Measurements from ENCODE around the gene ADAMTS20. TPM values are rescaled to one million over a fixed set of nuclear protein-coding genes. Genes with fewer than 3 reads are reported as not detected.
"Not testable (repeated sequence)": the region's sequence is repeated elsewhere in the genome, so short reads cannot be mapped to it uniquely, and the experiment has no call there.

Gene ADAMTS20
- total RNA-seq, 2 donors from 2014 or later, result not detected

DNA sequence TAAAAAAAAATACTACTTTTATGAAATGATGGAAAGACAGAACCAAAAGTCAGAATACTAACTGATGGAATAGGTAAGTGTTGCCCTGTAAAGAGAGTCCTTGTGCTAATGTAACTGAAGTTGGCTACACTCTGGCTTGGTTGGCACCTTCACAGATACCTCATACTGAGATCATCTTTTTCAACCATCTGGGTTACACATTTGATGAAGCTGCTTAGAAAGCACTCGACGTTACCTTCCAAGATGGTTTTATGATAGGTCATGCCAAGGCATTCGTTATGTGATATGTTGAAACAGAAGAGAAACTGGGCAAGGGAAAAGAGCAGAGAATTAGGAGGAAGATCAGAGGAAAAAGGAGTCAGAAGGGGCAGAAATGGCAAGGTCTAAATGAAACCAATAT is 203.8 kb downstream of the ADAMTS20 start:
- no peak overlapping the region for H3K4me3 ChIP-seq
- no peak for DNase-seq
- H3K27me3 ChIP-seq, result no peaks in the 10 kb centered on the region
- no peaks in the 10 kb centered on the region for H3K9me3 ChIP-seq
- intact Hi-C loops (cut with DNase I), result no loop called here
- H3K27ac ChIP-seq, result no peak overlapping the region
- TF ChIP-seq, protein P1, sequence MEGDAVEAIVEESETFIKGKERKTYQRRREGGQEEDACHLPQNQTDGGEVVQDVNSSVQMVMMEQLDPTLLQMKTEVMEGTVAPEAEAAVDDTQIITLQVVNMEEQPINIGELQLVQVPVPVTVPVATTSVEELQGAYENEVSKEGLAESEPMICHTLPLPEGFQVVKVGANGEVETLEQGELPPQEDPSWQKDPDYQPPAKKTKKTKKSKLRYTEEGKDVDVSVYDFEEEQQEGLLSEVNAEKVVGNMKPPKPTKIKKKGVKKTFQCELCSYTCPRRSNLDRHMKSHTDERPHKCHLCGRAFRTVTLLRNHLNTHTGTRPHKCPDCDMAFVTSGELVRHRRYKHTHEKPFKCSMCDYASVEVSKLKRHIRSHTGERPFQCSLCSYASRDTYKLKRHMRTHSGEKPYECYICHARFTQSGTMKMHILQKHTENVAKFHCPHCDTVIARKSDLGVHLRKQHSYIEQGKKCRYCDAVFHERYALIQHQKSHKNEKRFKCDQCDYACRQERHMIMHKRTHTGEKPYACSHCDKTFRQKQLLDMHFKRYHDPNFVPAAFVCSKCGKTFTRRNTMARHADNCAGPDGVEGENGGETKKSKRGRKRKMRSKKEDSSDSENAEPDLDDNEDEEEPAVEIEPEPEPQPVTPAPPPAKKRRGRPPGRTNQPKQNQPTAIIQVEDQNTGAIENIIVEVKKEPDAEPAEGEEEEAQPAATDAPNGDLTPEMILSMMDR (IDR thresholded peaks at IDR 0.05), result no peak
- no peak overlapping the region for H3K9ac ChIP-seq (ENCODE audit: low read depth in 2 of 2, low read length in 2 of 2)
- H3K36me3 ChIP-seq, result no peaks in the 10 kb centered on the region
- no peaks in the 10 kb centered on the region for H3K4me1 ChIP-seq

DNA sequence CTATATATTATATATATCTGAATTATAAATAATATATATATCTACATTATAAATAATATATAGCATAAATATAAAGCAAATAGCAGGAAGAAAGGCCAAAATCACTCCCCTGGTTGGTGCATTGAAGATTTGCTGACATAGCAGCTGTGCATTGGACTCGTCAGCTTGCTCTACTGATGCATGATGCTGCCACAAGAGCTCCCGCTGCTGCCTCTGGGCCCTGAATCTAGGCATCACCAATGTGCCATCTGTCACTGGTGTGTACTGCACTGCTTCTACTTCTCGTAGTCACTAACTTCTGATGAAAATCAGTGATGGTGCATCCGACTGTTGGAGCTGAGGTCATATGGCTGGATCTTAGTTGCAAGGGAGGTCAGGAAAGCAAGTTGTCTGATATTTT is 205.0 kb downstream of the ADAMTS20 start:
- Histone ChIP-seq H3K36me3 (no peaks in the 10 kb centered on the region), H3K4me1 (no peaks in the 10 kb centered on the region), H3K27me3 (no peaks in the 10 kb centered on the region), H3K9ac (ENCODE audit: low read depth in 2 of 2, low read length in 2 of 2) (no peak overlapping the region), H3K9me3 (no peaks in the 10 kb centered on the region), H3K27ac (no peak overlapping the region), H3K4me3 (no peak overlapping the region)
- DNase-seq, result no peak
- TF ChIP-seq, protein P1 (IDR thresholded peaks at IDR 0.05), result no peak
- intact Hi-C loops (cut with DNase I), result no loop called here

DNA sequence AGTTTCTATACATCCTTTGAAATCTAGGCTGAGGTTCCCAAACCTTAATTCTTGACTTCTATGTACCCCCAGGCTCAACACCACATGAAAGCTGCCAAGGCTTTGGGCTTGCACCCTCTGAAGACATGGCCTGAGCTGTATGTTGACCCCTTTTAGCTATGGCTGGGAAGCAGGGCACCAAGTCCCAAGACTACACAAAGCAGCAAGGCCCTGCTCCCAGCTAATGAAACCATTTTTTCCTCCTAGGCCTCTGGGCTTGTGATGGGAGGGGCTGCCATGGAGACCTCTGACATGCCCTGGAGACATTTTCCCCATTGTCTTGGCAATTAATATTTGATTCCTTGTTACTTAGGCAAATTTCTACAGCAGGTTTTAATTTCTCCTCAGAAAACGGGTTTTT is 207.0 kb downstream of the ADAMTS20 start:
- Histone ChIP-seq H3K9ac (ENCODE audit: low read depth in 2 of 2, low read length in 2 of 2) (no peak overlapping the region), H3K4me1 (no peaks in the 10 kb centered on the region), H3K27ac (no peak overlapping the region), H3K27me3 (no peaks in the 10 kb centered on the region), H3K9me3 (no peaks in the 10 kb centered on the region), H3K36me3 (no peaks in the 10 kb centered on the region), H3K4me3 (no peak overlapping the region)
- intact Hi-C loops (cut with DNase I), result no loop called here
- DNase-seq, result no peak
- TF ChIP-seq, protein P1 (IDR thresholded peaks at IDR 0.05), result no peak

DNA sequence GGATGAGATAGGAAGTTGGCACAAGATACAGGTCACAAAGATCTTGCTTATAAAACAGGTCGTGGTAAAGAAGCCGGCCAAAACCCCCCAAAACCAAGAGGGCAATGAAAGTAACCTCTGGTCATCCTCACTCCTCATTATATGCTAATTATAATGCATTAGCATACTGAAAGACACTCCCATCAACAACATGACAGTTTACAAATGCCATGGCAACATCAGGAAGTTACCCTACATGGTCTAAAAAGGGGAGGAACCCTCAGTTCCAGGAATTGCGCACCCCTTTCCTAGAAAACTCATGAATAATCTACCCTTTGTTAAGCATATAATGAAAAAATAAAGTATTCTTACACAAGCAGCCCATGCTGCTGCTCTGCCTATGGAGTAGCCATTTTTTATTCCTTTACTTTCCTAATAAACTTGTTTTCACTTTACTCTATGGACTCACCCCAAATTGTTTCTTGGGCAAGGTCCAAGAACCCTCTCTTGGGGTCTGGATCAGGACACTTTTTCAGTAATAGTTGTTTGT is 210.2 kb downstream of the ADAMTS20 start:
- H3K27me3 ChIP-seq; DNase-seq; H3K36me3 ChIP-seq; intact Hi-C loops (cut with DNase I); H3K4me3 ChIP-seq; H3K4me1 ChIP-seq; H3K27ac ChIP-seq; H3K9me3 ChIP-seq; H3K9ac ChIP-seq (ENCODE audit: low read depth in 2 of 2, low read length in 2 of 2): not testable (repeated sequence)

DNA sequence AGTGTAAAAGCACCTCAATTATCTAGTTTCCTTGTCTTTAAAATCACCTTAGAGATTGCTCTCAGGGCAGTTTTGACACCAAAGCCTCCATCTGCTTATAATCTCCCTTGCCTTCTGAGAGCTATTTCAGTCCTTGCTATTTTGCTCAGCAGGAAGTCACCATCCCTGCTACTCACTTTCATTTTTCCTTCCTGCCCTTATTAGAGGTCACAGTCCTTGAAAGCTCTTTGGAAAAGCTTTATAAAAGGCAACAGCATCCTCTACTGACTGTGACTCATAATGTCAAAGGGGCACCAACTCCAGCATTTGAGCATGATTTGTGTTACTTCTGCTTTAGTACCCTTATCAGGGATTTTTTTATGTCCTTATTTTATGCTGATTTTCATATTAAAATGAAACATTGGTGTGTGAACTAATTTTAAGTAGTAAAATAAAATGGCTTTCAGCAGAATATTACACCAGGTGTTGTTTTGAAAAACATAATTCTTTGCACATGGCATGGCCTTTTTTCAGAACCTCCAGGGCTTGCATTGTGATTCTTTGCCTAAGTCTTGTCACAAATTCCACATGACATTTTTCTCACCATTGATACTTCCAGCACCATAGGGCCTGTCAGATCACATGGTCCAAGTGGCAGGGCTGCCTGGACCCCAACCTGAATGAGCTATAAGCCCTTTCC is 213.0 kb downstream of the ADAMTS20 start:
- H3K4me3 ChIP-seq, result no peak overlapping the region
- intact Hi-C loops (cut with DNase I), result no loop called here
- no peak overlapping the region for H3K9ac ChIP-seq (ENCODE audit: low read depth in 2 of 2, low read length in 2 of 2)
- no peak overlapping the region for H3K27ac ChIP-seq
- TF ChIP-seq, protein P1 (IDR thresholded peaks at IDR 0.05), result no peak
- no peaks in the 10 kb centered on the region for H3K4me1 ChIP-seq
- no peaks in the 10 kb centered on the region for H3K9me3 ChIP-seq
- DNase-seq, result no peak
- H3K27me3 ChIP-seq, result no peaks in the 10 kb centered on the region
- no peaks in the 10 kb centered on the region for H3K36me3 ChIP-seq
